Measurements from ENCODE around the gene KLHL28. TPM values are rescaled to one million over a fixed set of nuclear protein-coding genes. Genes with fewer than 3 reads are reported as not detected.

Gene KLHL28, protein sequence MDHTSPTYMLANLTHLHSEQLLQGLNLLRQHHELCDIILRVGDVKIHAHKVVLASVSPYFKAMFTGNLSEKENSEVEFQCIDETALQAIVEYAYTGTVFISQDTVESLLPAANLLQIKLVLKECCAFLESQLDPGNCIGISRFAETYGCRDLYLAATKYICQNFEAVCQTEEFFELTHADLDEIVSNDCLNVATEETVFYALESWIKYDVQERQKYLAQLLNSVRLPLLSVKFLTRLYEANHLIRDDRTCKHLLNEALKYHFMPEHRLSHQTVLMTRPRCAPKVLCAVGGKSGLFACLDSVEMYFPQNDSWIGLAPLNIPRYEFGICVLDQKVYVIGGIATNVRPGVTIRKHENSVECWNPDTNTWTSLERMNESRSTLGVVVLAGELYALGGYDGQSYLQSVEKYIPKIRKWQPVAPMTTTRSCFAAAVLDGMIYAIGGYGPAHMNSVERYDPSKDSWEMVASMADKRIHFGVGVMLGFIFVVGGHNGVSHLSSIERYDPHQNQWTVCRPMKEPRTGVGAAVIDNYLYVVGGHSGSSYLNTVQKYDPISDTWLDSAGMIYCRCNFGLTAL
- total RNA-seq, result 9.4 and 9.6 TPM in 2 replicates

DNA sequence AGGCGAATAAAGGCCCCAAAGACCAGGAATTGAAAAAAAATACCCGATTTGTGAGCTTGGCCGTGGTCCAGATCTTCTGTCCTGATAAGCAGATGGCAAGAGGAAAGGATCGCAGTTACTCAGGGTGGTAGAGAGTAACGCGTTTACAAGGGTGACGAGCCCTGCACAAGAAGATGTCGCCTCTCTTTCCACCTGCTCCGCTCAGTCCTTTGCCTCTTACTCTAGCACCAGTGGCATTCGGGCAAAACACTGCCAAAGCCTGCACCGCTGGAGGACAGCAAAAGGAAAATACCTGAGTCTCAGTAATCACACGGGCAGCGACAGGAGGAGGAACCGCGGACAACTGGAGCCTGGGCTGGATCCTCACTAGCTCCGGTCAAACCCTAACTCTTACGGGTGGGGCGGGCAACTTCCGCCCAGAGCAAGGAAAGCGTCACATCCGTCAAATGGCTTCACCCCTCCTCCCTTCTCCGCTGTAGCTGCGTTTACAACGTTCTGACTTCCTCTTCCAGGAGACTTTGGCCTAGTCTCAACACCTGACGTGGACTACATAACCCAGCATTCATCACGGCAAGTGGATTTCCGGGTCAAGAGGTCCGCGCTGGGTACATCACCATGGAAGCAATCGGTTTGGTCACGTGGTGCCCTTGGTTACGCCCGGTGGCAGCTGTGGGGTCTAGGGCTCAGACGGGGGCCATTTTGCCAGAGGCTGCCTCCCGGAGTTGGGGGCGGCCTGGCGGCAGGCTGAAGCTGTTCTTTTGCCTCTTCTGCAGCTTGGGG lies at the start of gene KLHL28, which contains the start of gene TOGARAM1:
KLHL28 (minus strand) TSS at position 394 of the 780 bp plus-strand sequence. CDS start 16,019 bp downstream, outside the sequence.
TOGARAM1 (plus strand) TSS at position 637 of the 780 bp plus-strand sequence. CDS start 232 bp downstream, outside the sequence.

Other genes starting within 250 kb of the KLHL28 start
- 9.6 and 10.7 TPM in 2 replicates for gene TOGARAM1, start 243 bp upstream of the KLHL28 start, total RNA-seq
- 21.3 and 29.4 TPM in 2 replicates for gene PRPF39, start 122.2 kb upstream of the KLHL28 start, total RNA-seq
- gene FKBP3, start 172.5 kb upstream of the KLHL28 start, total RNA-seq, result 18.1 and 19.2 TPM in 2 replicates
- gene FANCM, start 174.0 kb upstream of the KLHL28 start, total RNA-seq, result 2.7 and 4.0 TPM in 2 replicates